NCI-H1436 (cell line): Measurements from ENCODE around the gene ARL5C.

Experiments
- DNase-seq: peaks from one replicate; lab custom pipeline; 2025; lab: John Stamatoyannopoulos, UW

Gene ARL5C

GRCh38 chr17:39107973-39108372 is 58.0 kb downstream of the ARL5C start:
- DNase-seq, result no peak

- DNase-seq, result no peak
Observed at GRCh38 chr17:39107155-39107554, 58.8 kb downstream of the ARL5C start.
